ENCODE measurements around the gene MRAP.

GRCh38 chr21:32319012-32319411, 20.4 kb downstream of the MRAP start:
- TF ChIP-seq EZH2 (IDR thresholded peaks at IDR 0.05; ENCODE audit: insufficient read depth, poor library complexity, severe bottlenecking): no peak
- no peak for TF ChIP-seq EZH2phosphoT487 (IDR thresholded peaks at IDR 0.05; ENCODE audit: insufficient read depth, low read depth)

Measured in GM23248 (cell line).